Lower lobe of right lung (tissue), 2 donors: Measurements from ENCODE around the gene STYX. TPM values are rescaled to one million over a fixed set of nuclear protein-coding genes. Genes with fewer than 3 reads are reported as not detected.
"Not testable (repeated sequence)": the region's sequence is repeated elsewhere in the genome, so short reads cannot be mapped to it uniquely, and the experiment has no call there.

Experiments
- ATAC-seq, 2 donors: fragments of 200-7000 bp; cut with Tn5 transposase; one replicate each; pipeline ENCODE4 v1.9.1; 2020 to 2022; ENCODE audit warnings: mild to moderate bottlenecking in 2 of 2, moderate library complexity in 2 of 2
- DNase-seq: peaks from one replicate; pipeline ENCODE4 v3.0.0-alpha.2; 2020
- H3K27ac ChIP-seq: fragments of 200-600 bp; one replicate; pipeline ENCODE4 v1.8.0; 2022
- H3K27me3 ChIP-seq: fragments of 200-600 bp; one replicate; pipeline ENCODE4 v1.8.0; 2022; ENCODE audit warnings: low read depth
- H3K36me3 ChIP-seq: fragments of 200-600 bp; one replicate; pipeline ENCODE4 v1.8.0; 2022; ENCODE audit warnings: mild to moderate bottlenecking
- H3K4me1 ChIP-seq: fragments of 200-600 bp; one replicate; pipeline ENCODE4 v1.8.0; 2022
- H3K4me3 ChIP-seq: fragments of 200-600 bp; one replicate; pipeline ENCODE4 v1.8.0; 2022; ENCODE audit warnings: mild to moderate bottlenecking
- H3K9me3 ChIP-seq: fragments of 200-600 bp; one replicate; pipeline ENCODE4 v1.8.0; 2022
- intact Hi-C: fragments of 100-400 bp; cut with DNase I; formaldehyde crosslinking; loops from one replicate; pipeline ENCODE4 v1.11.0; 2022
- total RNA-seq: library from RNA; stranded (reverse); fragmentation: NEBNext Ultra II Directional; extraction: Animal tissue kit (Norgen Biotek cat#: 25700); gene quantifications from one replicate; pipeline ENCODE4 v1.2.1, GENCODE V29; 2021
- TF ChIP-seq, protein P1 (sequence below): fragments of 200-600 bp; IDR thresholded peaks from one replicate; pipeline ENCODE4 v1.8.0; 2022; ENCODE audit warnings: antibody characterized with exemption, mild to moderate bottlenecking
- donor health status: DM: no; HTN: yes; CAD: no; lungs with severe emphysema.

STYX gene
- total RNA-seq, 1 donor from 2014 or later = 11.4 TPM

DNA sequence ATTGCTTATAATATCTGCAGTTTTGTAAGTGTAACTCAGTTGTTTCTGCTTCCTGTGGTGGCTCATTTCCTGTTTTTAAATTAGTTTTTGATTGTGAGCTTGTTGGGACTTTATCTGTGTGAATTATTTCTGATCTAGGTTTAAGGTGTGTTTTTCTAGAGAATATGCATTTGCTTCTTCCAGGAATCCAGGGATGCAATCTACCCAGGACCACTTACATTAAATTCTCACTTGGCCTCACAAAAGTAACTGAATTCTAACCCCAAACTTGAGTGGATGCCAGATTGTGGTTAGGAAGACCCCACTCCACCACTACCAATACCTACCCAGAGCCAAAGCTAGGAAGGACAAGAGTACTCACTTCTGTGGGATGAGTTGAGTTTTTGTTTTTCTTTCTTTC lies 11.9 kb downstream of the STYX start:
- Histone ChIP-seq H3K27me3 (no peaks in the 10 kb centered on the region), H3K4me3 (no peak overlapping the region), H3K9me3 (no peaks in the 10 kb centered on the region), H3K4me1 (peaks cover 11% of the 10 kb centered on the region), H3K36me3 (peaks cover 11% of the 10 kb centered on the region), H3K27ac (peak overlapping the region; percentile 68)
- intact Hi-C loops = no loop called here
- no peak for ATAC-seq
- no peak for DNase-seq
- TF ChIP-seq, protein P1, sequence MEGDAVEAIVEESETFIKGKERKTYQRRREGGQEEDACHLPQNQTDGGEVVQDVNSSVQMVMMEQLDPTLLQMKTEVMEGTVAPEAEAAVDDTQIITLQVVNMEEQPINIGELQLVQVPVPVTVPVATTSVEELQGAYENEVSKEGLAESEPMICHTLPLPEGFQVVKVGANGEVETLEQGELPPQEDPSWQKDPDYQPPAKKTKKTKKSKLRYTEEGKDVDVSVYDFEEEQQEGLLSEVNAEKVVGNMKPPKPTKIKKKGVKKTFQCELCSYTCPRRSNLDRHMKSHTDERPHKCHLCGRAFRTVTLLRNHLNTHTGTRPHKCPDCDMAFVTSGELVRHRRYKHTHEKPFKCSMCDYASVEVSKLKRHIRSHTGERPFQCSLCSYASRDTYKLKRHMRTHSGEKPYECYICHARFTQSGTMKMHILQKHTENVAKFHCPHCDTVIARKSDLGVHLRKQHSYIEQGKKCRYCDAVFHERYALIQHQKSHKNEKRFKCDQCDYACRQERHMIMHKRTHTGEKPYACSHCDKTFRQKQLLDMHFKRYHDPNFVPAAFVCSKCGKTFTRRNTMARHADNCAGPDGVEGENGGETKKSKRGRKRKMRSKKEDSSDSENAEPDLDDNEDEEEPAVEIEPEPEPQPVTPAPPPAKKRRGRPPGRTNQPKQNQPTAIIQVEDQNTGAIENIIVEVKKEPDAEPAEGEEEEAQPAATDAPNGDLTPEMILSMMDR = no peak

- H3K27me3 ChIP-seq = no peaks in the 10 kb centered on the region
- no peak overlapping the region for H3K4me3 ChIP-seq
- H3K36me3 ChIP-seq = peaks cover 63% of the 10 kb centered on the region
- TF ChIP-seq, protein P1 = no peak
- ATAC-seq (no peak), DNase-seq (no peak)
- no peaks in the 10 kb centered on the region for H3K9me3 ChIP-seq
- H3K27ac ChIP-seq = no peak overlapping the region
- intact Hi-C loops = no loop called here
- no peaks in the 10 kb centered on the region for H3K4me1 ChIP-seq
Measured at GRCh38 chr14:52748647-52749292, 18.8 kb downstream of the STYX start.

DNA sequence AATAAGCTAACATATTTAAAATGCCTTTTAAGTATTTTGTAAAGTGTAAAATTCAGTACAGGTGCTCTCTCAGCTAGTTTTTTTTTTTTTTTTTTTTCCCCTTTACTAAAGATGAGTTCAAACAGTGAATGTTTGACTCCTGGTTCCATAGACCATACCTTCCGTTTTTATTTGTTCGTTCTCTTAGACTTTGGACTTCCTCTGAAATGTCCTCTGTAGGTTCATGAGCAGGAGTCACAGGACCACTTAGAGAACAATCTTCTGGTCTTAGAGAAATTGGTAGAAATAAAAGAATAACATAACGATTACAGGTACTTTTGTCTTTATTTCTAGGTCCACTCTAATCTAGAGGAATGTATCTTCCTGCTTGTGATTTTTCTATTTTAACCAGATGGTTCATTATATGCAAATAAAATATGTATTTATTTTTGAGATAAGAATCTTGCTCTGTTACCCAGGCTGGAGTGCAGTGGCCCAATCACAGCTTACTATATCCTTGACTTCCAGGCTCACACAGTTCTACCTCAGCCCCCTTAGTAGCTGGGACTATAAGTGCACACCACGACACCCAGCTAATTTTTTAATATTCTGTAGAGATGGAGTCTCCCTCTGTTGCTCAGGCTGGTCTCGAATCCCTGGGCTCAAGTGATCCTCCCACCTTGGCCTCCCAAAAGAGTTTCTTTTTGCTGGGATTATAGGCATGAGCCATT lies 25.8 kb downstream of the STYX start:
- intact Hi-C loops = no loop called here

DNA sequence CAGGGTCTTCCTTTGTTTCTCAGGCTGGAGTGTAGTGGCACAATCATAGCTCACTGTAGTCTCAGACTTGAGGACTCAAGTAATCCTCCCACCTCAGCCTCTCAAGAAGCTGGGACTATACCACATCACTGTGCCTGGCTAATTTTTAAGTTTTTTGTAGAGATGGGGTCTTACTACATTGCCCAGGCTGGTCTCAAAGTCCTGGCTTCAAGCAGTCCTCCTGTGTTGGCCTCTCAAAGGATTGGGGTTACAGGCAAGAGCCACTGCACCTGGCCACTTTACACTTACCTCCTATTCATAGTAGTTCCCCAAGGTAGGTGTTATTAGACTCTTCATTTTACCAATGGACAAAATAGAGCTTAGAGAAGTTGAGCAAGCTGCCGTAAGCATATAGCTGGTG lies 29.2 kb downstream of the STYX start:
- no peaks in the 10 kb centered on the region for H3K9me3 ChIP-seq
- ATAC-seq (no peak), DNase-seq (no peak)
- H3K27me3 ChIP-seq = no peaks in the 10 kb centered on the region
- peaks cover 56% of the 10 kb centered on the region for H3K36me3 ChIP-seq
- TF ChIP-seq, protein P1 = no peak
- H3K27ac ChIP-seq = no peak overlapping the region
- no peaks in the 10 kb centered on the region for H3K4me1 ChIP-seq
- intact Hi-C loops = no loop called here
- H3K4me3 ChIP-seq = no peak overlapping the region

More for the DNA sequence above, 25.8 kb downstream of the STYX start:
- Histone ChIP-seq H3K27ac (no peak overlapping the region), H3K9me3 (no peaks in the 10 kb centered on the region), H3K27me3 (no peaks in the 10 kb centered on the region), H3K4me3 (no peak overlapping the region), H3K4me1 (no peaks in the 10 kb centered on the region), H3K36me3 (peaks cover 60% of the 10 kb centered on the region)
- TF ChIP-seq, protein P1 = no peak
- DNase-seq = no peak
- no peak for ATAC-seq

- intact Hi-C loops, DNase-seq, H3K4me3 ChIP-seq, H3K9me3 ChIP-seq, H3K27me3 ChIP-seq, H3K4me1 ChIP-seq, H3K27ac ChIP-seq, ATAC-seq: not testable (repeated sequence)
- peaks cover 63% of the 10 kb centered on the region for H3K36me3 ChIP-seq
Measured at GRCh38 chr14:52762923-52763322, 33.0 kb downstream of the STYX start.
